HG02943 (cell line): ENCODE results near the gene BRMS1L.

ENCODE experiments used
- ATAC-seq: cut with Tn5 transposase; IDR thresholded peaks from one replicate; pipeline ENCODE4 v1.9.1; 2021; ENCODE audit warnings: mild to moderate bottlenecking, low read depth, moderate library complexity; ENCODE audit not compliant: unreplicated experiment

The BRMS1L gene

GRCh38 chr14:35858521-35859209, 32.5 kb downstream of the BRMS1L start:
- ATAC-seq, result no peak

GRCh38 chr14:35861204-35861868, 35.2 kb downstream of the BRMS1L start:
- ATAC-seq, result no peak

DNA sequence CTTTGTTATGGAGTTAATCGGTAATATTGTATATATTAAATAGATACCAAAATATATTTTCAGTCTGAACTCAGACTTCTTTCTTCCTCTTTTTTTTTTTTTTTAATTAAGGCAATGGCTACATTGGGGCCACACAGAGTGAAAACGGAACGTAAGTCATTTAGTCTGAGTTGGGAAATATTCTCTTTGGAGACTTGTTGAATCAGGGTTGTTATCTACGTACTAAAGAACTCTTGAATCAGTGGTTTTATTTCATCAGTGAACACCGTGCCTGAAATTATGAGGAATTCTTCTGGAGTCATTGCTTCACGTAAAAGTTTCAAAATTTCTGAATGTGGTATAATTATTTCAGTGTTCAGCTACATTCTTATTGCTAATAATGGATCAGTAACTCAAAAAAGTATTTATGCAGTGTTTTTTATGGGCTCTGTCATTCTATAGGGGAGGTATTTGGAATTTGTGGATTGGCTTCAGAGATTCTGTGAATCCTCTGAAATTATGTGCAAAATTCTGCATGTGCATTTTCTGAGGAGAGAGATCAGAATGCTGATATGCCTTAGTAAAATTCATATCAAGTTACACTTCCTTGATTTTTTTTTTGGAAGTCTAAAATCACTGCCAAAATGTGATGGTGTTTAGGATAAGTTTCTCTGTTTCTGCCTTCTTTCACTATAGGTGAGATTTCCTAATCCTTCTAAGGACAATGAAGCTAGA, 39.6 kb downstream of the BRMS1L start:
- no peak for ATAC-seq

DNA sequence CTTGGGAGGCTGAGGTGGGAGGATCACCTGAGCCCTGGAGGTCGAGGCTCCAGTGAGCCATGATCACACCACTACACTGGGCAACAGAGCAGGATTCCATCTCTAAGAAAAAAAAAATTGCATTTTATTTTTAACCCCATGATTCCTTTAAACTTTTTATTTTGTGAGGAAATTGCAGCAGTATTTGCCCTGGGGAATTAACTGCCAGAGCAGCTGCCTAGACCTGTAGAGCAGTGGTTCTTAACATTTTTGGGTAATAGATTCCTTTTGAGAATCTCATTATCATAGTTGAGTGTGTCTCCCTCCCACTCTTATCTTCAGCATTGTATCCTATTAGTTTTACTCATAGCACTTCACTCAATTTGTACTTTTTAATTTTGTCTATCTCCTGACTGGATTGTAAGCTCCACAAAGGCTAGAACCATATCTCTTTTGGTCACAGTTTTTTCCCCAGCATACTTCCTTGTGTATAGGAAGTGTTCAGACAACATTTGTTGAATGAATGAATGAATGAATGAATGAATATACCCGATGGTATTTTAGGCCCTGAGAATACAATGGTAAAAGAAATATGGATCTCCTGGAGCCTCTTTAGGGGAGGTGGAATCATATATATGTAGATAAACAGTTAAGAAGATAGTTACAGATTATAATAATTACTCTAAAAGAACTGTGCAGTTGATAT, 40.6 kb downstream of the BRMS1L start:
- no peak for ATAC-seq

DNA sequence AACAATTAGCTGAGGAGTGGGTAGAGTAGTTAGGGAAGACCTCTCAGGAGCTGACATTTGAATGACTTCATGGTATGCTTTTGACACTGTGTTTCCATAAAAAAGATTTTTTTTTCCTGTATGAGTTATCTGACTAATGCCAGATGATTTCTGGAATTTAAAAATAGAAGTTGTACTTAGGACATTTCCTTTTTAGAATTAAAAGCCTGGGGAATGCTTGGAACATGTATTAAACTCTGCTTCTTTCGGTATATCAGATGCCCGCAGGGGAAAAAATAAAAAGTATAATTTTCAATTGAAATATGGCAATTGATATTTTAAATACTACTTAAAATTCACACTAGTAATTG, 41.1 kb downstream of the BRMS1L start:
- no peak for ATAC-seq

GRCh38 chr14:35875296-35875695, 49.2 kb downstream of the BRMS1L start:
- ATAC-seq, result no peak

DNA sequence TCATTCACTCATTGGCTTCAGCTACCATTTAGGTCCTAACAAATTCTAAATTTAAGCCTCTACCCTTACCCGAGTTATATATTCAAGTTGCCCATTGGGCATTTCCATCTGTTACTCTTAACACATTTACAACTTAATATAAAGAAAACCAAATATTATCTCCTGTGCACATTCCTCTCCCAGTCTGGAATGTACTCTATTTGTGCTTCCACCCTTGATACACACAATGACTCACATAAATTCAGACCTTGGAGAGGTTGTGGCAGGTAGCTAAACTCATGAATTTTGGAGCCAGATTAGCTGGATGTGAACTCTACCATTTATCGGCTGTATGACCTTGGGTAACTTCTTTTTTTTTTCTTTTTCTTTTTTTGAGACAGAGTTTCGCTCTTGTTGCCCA, 51.1 kb downstream of the BRMS1L start:
- no peak for ATAC-seq

DNA sequence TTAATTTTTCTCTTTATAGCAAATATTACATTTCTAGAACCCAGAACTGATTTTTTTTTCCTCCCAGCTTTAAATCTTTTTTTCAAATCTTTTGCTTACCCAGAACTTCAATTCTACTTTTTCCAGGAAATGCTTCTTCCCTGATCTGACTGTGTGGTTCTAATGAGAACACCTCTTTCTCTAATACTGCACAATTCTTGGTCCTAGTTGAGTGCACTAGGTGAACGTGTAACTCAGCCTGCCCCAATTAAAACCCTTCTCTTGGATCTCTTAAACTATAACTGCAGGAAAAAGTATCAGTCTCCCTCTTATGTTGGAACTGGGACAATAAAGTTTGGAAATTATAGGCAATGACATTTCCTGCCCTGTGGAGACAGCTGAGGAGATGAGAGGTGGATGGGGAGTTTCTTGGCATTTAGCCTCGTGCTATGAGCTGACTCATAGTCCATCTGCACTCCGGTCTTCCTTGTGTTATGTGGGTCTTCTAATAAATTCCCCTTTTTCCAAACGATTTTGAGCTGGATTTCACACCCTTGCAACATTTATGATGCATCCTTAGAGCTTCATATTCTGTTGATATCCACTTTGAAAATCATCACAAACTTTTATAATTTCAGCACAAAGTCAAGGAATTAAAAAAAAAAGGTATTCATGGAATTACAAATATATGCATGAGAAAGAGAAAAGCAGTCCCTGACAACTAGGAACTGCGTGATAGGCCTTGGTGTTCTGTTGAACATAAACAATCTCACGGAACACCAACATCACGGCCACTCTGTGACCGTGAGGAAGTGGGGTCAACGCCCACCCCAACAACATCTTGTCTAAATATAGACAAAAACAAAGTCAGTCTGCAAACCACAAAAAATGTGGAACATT, 52.4 kb downstream of the BRMS1L start:
- no peak for ATAC-seq

GRCh38 chr14:35879151-35879648, 53.1 kb downstream of the BRMS1L start:
- no peak for ATAC-seq

- ATAC-seq, result no peak
Measured at GRCh38 chr14:35879654-35880249, 53.6 kb downstream of the BRMS1L start.

GRCh38 chr14:35881280-35881679, 55.1 kb downstream of the BRMS1L start:
- no peak for ATAC-seq

DNA sequence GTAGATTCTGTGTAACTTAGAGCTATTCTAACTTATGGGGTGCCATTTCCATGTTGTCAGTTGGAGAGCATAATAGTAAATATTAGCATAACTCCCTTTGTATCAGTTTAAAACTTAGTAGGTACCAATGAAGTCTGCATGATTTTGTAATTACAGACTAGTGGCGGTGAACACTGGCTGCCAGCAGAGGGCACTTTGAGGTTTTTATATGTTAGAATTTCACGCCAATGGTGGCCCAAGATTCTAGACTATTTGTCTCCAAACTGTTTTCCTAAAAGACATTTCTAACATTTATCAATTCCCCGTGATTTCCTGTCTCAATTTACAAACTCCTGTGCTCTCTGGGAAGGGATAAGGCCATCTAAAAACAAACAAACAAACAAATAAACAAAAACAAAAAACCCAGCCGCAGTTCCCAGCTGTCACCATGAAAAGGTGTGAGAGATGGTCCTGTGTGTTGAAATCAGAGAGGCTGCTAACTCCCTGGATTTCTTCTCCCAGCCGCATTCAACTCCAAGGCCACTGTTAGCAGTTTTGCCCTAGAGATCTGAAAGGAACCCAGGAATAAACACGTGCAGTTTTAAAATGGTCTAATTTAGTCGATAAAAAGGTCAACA, 57.6 kb downstream of the BRMS1L start:
- ATAC-seq, result no peak

DNA sequence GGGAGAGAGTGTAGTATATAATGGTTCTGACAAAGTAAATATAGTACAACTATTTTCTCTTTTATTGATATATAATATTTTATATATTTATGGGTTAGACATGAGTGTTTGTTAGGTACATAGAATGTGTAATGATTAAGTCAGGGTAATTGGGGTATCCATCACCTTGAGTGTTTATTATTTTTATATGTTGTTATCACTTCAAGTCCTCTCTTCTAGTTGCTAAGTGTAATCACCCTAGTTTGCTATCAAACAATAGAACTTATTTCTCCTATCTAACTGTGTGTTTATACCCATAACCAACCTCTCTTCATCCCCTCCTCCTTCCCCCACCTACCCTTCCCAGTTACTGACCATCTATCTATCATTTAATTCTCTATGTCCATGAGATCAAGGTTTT, 64.2 kb downstream of the BRMS1L start:
- no peak for ATAC-seq

DNA sequence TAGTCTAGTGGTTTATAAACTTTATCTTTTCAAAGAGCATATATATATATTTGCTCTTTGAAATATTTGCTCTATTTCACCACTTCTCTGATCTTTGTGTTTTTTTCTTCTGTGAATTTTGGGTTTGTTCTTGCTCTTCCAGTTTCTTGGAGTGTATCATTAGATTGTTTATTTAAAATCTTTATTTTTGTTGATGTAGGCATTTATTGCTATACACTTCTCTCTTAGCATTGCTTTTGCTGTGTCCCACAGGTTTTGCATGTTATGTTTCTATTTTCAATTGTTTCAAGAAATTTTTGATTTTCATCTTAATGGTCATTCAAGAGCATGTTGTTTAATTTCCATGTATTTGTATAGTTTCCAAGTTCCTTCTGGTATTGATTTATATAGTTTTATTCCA, 69.1 kb downstream of the BRMS1L start:
- no peak for ATAC-seq

DNA sequence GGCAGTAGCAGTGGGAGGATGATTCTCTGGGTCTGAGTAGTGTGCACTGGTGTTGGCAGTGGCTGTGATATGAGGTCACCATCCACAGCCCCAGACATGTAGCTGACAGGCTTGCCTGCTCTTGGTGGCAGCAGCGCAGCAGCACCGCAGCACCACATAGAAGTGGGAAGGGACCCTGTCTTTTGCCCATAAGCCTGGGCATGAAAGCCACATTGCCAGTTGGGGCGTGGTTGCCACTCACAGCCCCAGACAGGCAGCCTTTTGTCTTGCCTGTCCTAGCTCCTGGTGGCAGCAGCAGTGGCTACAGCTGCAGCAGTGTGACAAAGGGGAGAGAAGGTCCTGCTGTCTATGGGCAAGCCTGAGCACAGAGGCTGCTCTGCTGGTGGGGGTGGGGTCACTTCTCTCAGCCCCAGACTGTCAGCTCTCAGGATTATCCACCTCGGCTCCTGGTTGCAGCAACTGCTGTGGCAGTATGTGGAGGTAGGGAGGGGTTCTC, 71.5 kb downstream of the BRMS1L start:
- ATAC-seq, result no peak

GRCh38 chr14:35898217-35898775, 72.2 kb downstream of the BRMS1L start:
- ATAC-seq, result no peak

DNA sequence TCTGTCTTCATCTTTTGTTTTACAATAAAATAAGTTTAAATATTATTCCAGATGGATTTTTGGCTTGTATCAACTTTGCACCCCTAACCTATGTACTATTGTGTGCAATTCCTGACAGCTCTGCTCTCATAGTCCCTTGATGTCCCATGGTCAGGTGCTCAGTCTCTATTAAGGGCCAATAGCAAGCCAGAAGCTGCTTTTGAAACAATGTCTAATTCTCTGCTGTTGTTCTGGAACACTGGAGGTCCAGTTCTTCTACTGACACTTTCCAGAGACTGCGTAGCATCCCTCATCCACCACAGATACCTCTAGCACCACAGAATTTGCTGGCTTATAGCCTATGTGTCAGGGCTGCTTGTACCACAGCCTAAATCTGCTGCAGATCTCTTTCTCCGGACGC, 74.6 kb downstream of the BRMS1L start:
- no peak for ATAC-seq

GRCh38 chr14:35909665-35910064, 83.5 kb downstream of the BRMS1L start:
- no peak for ATAC-seq

DNA sequence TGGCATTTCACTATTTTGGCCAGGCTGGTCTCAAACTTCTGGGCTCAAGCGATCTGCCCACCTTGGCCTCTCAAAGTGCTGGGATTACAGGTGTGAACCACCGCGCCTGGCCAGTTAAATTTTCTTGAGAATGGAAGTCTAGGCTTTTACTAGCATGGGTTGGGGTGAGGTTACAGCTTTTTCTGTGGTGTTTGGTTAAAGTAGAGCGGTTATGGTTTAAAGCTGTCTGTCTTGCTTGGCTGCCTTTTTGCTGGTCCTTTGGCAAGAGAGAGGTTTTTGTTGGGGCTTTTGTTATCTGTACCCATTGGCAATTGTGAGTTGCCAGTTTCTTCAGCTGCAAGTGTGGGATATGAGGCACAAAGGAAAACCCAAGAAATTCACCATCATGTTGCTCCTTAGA, 84.1 kb downstream of the BRMS1L start:
- ATAC-seq, result no peak
